CD4-positive, alpha-beta T cell treated with Interleukin-17A for 4 hours (primary cell): ENCODE results near the gene THADA.

Experiments
- DNase-seq: peaks from one replicate; pipeline ENCODE4 v3.0.0-alpha.2; 2020; ENCODE audit warnings: mixed read lengths

Gene THADA

DNA sequence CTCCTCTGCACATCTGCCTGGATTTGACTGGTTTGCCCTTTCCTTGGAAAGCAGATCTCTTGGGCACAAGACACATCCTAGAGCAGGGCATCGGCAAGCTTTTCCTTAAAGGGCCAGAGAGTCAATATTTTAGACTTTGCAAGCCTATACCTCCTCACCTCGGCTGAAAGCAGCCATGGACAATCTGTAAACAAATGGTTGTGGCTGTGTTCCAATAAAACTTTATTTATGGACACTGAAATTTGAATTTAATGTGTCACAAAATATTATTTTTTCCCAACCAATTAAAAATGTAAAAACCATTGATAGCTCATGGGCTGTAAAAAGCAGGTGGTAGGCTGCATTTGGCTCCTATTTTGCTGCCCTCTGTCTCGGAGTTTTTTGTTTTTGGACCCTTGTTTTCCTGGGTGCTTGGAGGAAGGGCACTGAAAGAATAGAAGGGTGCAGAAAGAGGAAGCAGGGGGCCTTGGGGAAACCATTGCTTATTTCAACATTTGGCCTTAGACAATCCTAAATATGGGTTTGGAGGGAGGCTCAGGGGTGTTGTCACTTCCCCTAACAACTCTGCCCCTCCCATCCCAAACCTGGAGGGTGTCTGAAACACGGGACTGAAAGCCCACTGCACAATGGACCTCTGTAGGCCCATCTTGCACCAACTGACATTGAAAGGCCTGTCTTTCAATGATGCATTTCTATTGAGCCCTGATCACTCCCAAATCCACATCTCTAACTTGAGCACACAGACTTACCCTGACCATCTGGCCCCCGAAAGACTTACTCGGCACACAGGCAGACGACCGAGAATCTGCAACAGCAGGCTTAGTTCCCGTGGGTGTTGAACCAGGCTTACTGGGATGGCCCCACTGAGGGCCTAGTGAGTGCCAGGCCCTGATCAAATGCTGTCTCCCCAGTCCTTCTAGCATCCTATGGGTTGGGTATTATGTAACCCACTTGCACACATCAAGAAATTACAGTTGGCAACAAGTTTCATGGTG lies 362.3 kb downstream of the THADA start:
- DNase-seq, result no peak

DNA sequence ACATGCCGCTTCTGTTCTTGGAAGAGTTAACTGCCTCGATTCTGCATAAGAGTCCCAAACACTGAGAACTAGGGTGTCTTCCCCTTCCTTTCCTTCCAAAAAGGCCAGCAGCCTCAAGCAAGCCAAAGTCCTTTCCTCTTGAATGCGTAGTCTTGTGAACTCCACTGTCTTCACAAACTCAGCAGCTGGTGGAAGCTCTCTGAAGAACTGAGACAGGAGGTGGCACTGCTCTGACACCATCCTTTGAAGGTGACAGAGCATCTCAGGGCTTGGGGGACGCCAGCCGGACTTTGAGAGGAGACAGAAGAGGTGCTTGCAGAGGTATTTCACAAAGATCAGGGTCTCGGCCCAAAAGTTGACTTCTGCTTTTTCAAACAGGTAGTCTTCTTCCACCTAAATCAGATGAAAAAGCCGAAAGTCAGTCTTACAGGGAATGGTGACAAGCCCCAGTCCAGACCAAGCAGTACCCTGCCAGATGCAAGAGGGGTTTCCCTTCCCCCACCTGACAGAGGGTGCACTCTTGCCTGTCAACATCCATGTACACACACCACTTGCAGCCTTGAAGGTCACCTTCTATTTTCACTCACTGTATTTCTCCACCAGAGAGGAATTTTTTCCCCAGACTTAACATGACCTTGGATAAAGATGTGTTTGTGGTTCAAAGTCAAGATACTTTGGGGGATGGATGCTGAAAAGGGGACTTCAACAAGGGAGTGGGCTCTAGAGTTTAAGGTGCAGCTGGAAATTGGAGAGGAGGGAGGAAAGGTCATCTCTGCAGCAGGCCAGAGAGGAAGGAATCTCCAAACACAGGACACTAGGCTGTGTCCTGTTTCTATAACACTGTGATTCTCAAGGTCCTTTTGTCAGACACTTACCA lies 364.6 kb downstream of the THADA start:
- no peak for DNase-seq

GRCh38 chr2:43230351-43230885 lies 365.4 kb downstream of the THADA start:
- DNase-seq, result no peak

DNA sequence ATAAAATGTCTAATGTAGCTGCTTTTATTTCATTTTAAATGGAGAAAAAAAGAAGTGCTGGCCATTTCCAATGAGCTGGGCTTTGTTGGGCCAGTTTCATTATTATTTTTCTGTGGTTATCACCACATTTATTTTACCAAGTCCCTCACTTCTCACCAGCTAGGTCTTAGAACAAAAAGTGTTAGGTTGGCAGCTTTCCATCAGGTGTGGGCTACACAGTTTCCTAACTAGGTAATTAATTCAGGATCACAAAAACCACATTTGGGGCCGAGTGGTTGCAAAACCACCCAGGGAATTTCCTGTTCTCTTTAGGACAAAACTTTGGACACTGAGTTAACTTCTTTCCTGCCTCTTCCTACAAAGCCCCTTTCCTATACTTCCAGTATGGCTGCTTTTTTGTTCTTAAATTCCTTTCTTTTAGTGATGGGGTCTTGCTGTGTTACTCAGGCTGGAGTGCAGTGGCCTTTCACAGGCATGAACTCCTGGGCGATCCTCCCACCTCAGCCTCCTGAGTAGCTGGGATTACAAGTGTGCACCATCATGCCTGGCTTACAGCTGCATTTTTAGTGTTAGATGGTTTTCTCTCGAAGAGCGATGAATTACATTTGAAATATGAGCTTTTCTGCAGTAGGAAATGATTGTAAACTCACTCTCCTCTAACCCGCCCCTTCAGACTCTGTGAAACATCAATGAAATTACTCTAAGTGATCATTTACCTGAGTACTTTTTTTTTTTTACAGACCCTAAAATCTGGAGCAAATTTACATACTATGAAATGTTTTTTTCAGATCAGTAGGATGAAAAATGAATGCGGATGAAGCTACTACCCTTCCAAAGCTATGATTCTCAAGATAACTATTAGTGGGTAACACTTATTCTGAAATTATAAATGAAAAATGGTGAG lies 366.8 kb downstream of the THADA start:
- DNase-seq, result peak; percentile 32

- no peak for DNase-seq
These were observed 367.5 kb downstream of the THADA start for GRCh38 chr2:43228321-43228751.

DNA sequence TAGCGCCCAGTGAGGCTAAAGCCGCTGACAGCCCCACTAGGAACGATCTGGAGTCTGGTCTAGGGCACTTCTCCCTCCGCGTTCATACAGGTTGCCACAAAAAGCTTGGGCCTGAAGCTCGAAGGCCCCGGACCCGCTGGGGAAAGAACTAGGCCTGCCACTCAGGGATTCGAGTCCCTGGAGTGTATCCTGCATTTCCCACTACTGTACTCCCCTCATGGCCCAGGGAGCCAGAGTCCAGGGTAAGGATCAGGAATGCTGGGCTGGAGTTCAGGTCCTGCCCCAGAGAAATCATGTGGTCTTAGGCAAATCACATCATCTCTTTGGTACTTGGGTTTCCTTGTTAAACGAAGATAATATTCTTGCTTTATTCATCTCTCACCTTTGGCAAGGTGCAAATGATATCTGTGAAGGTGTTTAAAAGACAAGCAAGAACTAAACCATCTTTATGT lies 368.0 kb downstream of the THADA start:
- DNase-seq, result no peak

DNA sequence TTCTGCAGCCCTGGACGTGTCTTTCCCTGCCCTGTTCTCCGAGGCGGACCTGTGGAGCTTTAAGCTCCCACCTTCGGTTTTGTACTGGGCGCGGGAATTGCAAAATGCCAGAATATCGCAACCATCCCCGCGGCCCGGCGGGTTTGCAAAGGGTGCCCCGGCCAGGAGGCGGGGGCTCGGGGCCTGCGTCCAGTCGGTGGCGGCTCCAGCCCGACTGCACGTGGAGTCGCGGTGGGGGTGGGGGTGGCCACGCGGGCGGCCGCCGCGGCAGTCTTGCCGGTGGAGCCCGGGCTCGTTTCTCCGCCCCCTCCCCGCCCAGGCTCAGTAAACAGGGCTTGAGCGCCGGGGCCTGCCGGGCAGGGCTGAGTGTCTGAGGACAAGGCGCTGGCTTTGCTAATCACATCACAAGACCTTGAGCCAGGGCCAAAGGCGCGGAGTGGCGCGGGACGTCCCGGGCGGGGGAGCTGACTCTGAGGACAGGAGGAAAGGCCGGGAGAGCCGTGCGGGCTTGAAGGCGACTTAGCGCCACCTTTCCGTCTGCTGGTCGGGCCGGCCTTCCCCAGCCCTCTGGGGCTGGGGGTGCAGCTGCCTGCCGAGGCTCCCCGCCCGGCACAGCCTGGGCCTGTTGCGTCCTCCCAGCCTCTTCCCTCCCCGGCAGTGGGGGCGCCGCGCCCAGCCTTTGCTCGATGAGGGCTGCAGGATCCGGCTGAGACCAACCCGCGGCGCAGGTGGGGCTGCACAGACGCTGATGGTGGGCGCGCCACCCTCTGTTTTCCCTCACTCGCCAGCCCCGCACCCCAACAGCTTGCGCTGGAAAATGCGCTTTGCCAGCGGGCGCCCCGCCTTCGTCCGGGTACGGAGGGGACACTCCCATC lies 368.6 kb downstream of the THADA start:
- peak; percentile 76 for DNase-seq

DNA sequence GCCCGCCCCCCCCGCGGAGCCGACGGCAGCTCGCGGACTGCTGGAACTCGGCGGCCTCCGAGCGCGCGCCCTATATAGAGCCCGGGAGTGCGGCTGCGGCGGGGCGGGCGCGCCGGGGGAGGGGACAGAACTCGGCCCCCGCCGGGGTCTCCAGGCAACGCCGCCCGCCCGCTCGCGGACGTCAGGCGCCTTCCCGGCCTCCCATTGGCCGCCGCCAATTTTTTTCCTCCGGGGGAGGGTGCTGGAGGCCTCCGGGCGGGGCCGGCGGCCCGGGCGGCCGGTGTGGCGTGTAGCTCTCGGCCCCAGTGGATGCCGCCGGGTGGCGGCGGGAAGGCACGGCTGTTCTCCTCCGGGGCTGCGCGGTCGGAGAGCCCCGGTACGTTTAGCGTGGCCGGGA lies 369.3 kb downstream of the THADA start, which contains the start of gene ZFP36L2:
ZFP36L2 (minus strand) TSS at position 49 of the 397 bp plus-strand sequence. CDS start 291 bp downstream, outside the sequence.
- DNase-seq, result peak; percentile 98

- DNase-seq, result peak; percentile 73
These were observed 369.9 kb downstream of the THADA start for GRCh38 chr2:43225788-43226557.

- peak; percentile 80 for DNase-seq
These were observed 370.6 kb downstream of the THADA start for GRCh38 chr2:43225093-43225787.

GRCh38 chr2:43224571-43225092 lies 371.2 kb downstream of the THADA start:
- peak; percentile 65 for DNase-seq

GRCh38 chr2:43224131-43224570 lies 371.7 kb downstream of the THADA start:
- peak; percentile 81 for DNase-seq

DNA sequence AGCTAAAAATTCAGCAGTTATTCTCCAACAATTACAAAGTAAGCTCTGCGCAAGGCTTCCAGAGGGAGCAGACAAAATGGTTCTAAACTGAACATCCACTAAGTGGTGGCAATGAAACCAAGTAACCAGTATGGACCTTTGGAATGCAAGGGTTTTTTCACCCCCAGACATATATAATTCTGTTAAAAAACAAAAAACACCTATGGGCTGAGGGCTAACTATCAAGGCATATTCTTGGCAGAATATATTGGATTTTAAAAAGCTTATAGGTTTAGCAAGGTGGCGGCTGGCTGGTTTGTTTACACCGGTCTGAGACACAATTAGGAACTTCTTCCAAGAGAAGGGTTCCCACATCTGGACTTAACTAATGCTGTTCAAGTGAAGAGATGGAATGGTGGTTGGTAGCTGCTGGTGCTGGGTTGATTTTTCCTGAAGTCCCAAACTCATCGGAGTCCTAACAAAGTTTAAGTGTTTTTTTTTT lies 372.3 kb downstream of the THADA start:
- DNase-seq, result peak; percentile 34

DNA sequence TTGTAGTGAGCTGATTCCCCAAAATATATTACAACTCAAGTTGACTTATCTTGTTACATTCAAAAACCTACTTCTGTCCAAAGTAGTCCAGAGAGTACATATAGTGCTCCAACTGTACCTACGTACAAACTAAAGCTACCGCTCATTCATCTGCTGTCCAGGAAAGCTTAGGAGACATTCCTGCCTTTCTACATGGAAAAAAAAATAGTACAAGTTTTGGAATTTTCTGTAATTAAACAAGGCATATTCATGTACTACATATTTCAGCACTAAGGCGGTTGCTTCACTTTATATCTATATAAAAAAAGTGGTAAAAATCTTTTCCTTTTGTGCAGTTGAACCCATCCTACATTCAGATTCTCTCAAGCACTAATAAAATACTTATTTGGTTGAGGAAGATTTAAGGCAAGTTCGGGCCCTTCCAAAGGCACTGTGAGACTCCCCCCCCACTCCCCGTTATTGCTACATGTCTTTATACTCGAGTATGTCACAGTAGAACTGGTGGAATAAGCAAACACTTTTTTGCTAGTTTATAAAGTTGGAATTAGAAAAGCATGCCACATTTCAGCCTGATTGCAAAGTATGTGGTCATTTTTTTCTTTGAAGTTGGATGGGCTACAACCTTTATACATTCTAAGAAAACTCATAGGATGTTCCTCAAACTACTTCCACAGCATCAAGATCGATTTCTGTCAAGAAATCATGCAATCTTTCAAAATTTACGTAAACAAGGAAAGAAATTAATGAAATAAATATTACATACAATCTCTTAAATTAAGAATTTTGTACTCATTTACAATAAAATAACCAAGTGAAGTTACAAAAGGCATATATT lies 373.1 kb downstream of the THADA start:
- DNase-seq, result peak; percentile 55

- DNase-seq, result peak; percentile 78
These were observed 373.9 kb downstream of the THADA start for GRCh38 chr2:43221763-43222474.

DNA sequence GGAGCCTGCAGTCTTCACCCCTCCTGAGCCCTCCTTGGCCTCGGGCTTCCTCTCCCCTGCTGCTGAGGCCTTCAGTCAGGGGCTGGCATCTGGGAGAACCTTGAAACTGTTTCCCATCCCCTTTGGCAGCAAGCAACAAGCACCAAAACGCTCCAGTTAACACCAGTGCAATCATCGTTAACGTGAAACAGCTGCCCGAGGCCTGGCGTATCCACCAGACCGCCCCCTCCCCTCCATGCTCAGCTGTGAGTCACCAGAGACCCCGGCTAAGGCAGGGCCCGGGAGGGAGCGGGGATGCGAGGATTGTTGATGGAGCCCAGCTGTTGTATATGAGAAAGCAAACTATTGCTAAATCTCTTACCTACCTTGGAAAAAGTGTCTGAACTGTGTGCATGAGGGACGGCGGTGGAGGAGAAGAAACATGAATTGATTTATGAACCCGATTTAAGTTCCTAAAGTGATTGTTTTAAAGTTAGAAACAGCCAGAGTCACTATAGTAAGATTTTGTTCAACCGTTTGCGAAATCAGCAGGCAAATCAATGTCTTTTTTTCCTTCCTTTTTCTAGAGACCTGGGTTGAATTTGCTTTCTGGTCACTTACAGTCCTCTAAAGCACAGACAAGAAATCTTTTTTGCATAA lies 374.6 kb downstream of the THADA start:
- peak; percentile 70 for DNase-seq

DNA sequence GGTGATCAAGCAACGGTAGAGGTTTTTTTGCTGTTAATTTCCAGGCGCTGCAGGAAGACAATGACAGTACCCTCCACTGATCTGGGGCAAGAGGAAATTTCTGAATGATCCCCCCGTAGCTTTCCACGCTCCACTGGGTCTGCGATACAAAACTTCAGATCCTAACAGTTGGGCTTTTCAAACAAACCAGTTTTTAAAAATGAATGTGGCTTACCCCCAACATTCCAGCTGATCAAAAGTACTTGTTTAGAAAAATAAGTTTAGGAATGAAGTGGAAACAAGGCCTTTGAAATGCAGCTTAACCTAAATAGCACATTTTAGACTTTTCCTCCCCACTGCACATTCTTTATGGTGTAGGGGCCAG lies 375.1 kb downstream of the THADA start:
- peak; percentile 22 for DNase-seq
